NT2/D1 (cell line): ENCODE data around the gene WWC1.

ENCODE experiments used
- DNase-seq: peaks from one replicate; pipeline ENCODE4 v3.0.0-alpha.2; 2011; ENCODE audit warnings: low read depth, low spot score
- H3K27me3 ChIP-seq: 2 replicates; pipeline ENCODE4 v1.6.0; 2011; ENCODE audit warnings: mild to moderate bottlenecking; ENCODE audit not compliant: insufficient read length, insufficient read depth
- H3K36me3 ChIP-seq: 2 replicates; pipeline ENCODE4 v1.6.1; 2011; ENCODE audit warnings: mild to moderate bottlenecking, low read length, mixed read lengths; ENCODE audit not compliant: insufficient read depth, insufficient read length
- H3K4me1 ChIP-seq: 2 replicates; pipeline ENCODE4 v1.5.1; 2011; ENCODE audit not compliant: insufficient read depth, insufficient read length
- H3K4me3 ChIP-seq: 2 replicates; pipeline ENCODE4 v1.5.1; 2011; ENCODE audit warnings: low read depth; ENCODE audit not compliant: insufficient read length
- H3K9ac ChIP-seq: 2 replicates; pipeline ENCODE4 v1.6.0; 2011; ENCODE audit warnings: low read depth; ENCODE audit not compliant: insufficient read length
- H3K9me3 ChIP-seq: 2 replicates; pipeline ENCODE4 v1.5.1; 2011; ENCODE audit warnings: mild to moderate bottlenecking, low read length; ENCODE audit not compliant: insufficient read depth
- SUZ12 ChIP-seq: IDR thresholded peaks from 2 replicates; pipeline ENCODE4 v1.6.1; 2011; ENCODE audit not compliant: insufficient read length, insufficient read depth; ENCODE audit errors: extremely low read depth
- YY1 ChIP-seq: IDR thresholded peaks from 2 replicates; pipeline ENCODE4 v1.6.1; 2011; ENCODE audit not compliant: insufficient read length, insufficient read depth
- ZNF274 ChIP-seq: IDR thresholded peaks from 2 replicates; pipeline ENCODE4 v1.6.1; 2011; ENCODE audit warnings: mild to moderate bottlenecking, low read depth, low read length

The WWC1 gene

GRCh38 chr5:168486136-168486879 is 194.9 kb downstream of the WWC1 start, which contains the start of gene RARS1:
Gene RARS1 (plus strand): TSS chr5:168486471. CDS start chr5:168486499, 28 bp downstream.
- Histone ChIP-seq H3K4me3 (peak within 1 kb of the TSS; percentile 97), H3K9ac (peak within 1 kb of the TSS; percentile 96), H3K4me1 (no peaks in the 10 kb centered on the region), H3K9me3 (no peaks in the 10 kb centered on the region), H3K27me3 (no peaks in the 10 kb centered on the region), H3K36me3 (peaks cover 37% of the 10 kb centered on the region)
- peak; percentile 74 for DNase-seq
- TF ChIP-seq ZNF274 (no peak), YY1 (no peak), SUZ12 (no peak)

GRCh38 chr5:168489059-168489458 is 197.6 kb downstream of the WWC1 start:
- peaks cover 64% of the 10 kb centered on the region for H3K36me3 ChIP-seq
- H3K4me1 ChIP-seq, result no peaks in the 10 kb centered on the region
- no peaks in the 10 kb centered on the region for H3K27me3 ChIP-seq
- H3K9ac ChIP-seq, result no peak overlapping the region
- TF ChIP-seq SUZ12 (no peak), ZNF274 (no peak), YY1 (no peak)
- DNase-seq, result no peak
- H3K9me3 ChIP-seq, result no peaks in the 10 kb centered on the region
- H3K4me3 ChIP-seq, result no peak overlapping the region

- no peak for TF ChIP-seq SUZ12
- no peak for TF ChIP-seq ZNF274
- TF ChIP-seq YY1, result no peak
- Histone ChIP-seq H3K9me3 (no peaks in the 10 kb centered on the region), H3K4me3 (no peak overlapping the region), H3K9ac (no peak overlapping the region), H3K36me3 (peaks cover 91% of the 10 kb centered on the region), H3K27me3 (no peaks in the 10 kb centered on the region), H3K4me1 (no peaks in the 10 kb centered on the region)
- no peak for DNase-seq
Observed at GRCh38 chr5:168494057-168494555, 202.7 kb downstream of the WWC1 start.

GRCh38 chr5:168502563-168503237 is 211.3 kb downstream of the WWC1 start:
- Histone ChIP-seq H3K36me3 (peaks cover 72% of the 10 kb centered on the region), H3K9me3 (no peaks in the 10 kb centered on the region), H3K4me1 (no peaks in the 10 kb centered on the region), H3K9ac (no peak overlapping the region), H3K27me3 (no peaks in the 10 kb centered on the region), H3K4me3 (no peak overlapping the region)
- no peak for DNase-seq
- no peak for TF ChIP-seq YY1
- no peak for TF ChIP-seq ZNF274
- no peak for TF ChIP-seq SUZ12

GRCh38 chr5:168513861-168514428 is 222.5 kb downstream of the WWC1 start:
- no peaks in the 10 kb centered on the region for H3K9me3 ChIP-seq
- DNase-seq, result no peak
- H3K9ac ChIP-seq, result no peak overlapping the region
- H3K4me1 ChIP-seq, result no peaks in the 10 kb centered on the region
- TF ChIP-seq ZNF274 (no peak), YY1 (no peak), SUZ12 (no peak)
- peaks cover 83% of the 10 kb centered on the region for H3K36me3 ChIP-seq
- H3K4me3 ChIP-seq, result no peak overlapping the region
- no peaks in the 10 kb centered on the region for H3K27me3 ChIP-seq
